K562 (cell line): ENCODE results near the gene SORCS2.

Source experiments
- EP300 ChIP-seq: IDR thresholded peaks from 2 replicates; pipeline ENCODE4 v1.6.1; 2012; ENCODE audit warnings: low read length, improper control_type of control experiment
- GABPA ChIP-seq: fragments of 200-800 bp; sonication (Bioruptor generic); conservative IDR thresholded peaks from 2 replicates; pipeline ENCODE4 v1.6.1; 2016; ENCODE audit warnings: low read depth, missing genetic modification characterization, missing compliant biosample characterization
- SMARCA5 ChIP-seq: fragments of 450-650 bp; IDR thresholded peaks from 2 replicates; pipeline ENCODE4 v1.6.1; 2016
- TAF1 ChIP-seq: IDR thresholded peaks from 2 replicates; pipeline ENCODE4 v1.6.1; 2011; ENCODE audit warnings: mild to moderate bottlenecking, low read length, moderate library complexity; ENCODE audit not compliant: insufficient read depth, control insufficient read depth, severe bottlenecking; ENCODE audit errors: extremely low read depth
- ZNF384 ChIP-seq: IDR thresholded peaks from 2 replicates; pipeline ENCODE4 v1.6.1; 2012; ENCODE audit warnings: low read depth, low read length, improper control_type of control experiment

DNA sequence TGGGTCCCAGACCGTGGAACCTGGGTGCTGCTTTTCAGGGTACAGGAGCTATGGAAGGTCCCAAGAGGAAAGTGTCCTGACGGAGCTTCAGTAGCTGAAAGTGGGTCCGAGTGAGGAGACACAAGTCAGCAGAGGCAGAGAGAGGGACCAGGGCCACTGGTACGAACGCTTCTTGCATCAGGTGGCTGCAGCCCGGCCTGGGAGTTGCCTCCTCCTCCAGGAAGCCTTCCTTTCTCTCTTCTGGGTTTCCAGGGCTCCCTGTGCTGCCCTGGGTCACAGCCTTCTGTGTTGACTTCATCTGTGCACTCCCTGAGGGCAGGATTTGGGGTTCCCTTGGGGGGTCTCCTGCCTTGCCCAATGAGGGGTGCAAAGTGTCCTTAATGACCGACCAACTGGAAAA lies 94.5 kb downstream of the SORCS2 start:
- no peak for TF ChIP-seq EP300
- TF ChIP-seq ZNF384: no peak
- no peak for TF ChIP-seq SMARCA5
- TF ChIP-seq TAF1: no peak
- no peak for TF ChIP-seq GABPA (tag)
